H9 (cell line): ENCODE measurements around the gene CD79A. TPM values are rescaled to one million over a fixed set of nuclear protein-coding genes. Genes with fewer than 3 reads are reported as not detected.

ENCODE experiments used
- DNase-seq: peaks from one replicate; pipeline ENCODE4 v3.0.0-alpha.2; 2017
- H2AFZ ChIP-seq: one replicate; pipeline ENCODE4 v1.6.1; 2013; ENCODE audit warnings: mild to moderate bottlenecking, low read length, control low read depth, moderate library complexity
- H2AK5ac ChIP-seq: 2 replicates; pipeline ENCODE4 v1.6.1; 2013; ENCODE audit warnings: low read length, control low read depth, mixed read lengths; ENCODE audit not compliant: insufficient read length
- H2BK120ac ChIP-seq: one replicate; pipeline ENCODE4 v1.6.1; 2013; ENCODE audit warnings: low read depth, mild to moderate bottlenecking, low read length, control low read depth, inconsistent platforms; ENCODE audit not compliant: poor library complexity, severe bottlenecking
- H2BK12ac ChIP-seq: 2 replicates; pipeline ENCODE4 v1.6.1; 2013; ENCODE audit warnings: low read length, control low read depth, mixed read lengths, low read depth; ENCODE audit not compliant: insufficient read length
- H2BK15ac ChIP-seq: 2 replicates; pipeline ENCODE4 v1.6.1; 2013; ENCODE audit warnings: low read depth, low read length, control low read depth
- H2BK20ac ChIP-seq: one replicate; pipeline ENCODE4 v1.6.1; 2013; ENCODE audit warnings: low read depth, mild to moderate bottlenecking, low read length, control low read depth, inconsistent platforms; ENCODE audit not compliant: poor library complexity, severe bottlenecking
- H2BK5ac ChIP-seq: 2 replicates; pipeline ENCODE4 v1.6.1; 2013; ENCODE audit warnings: low read length, control low read depth, mixed read lengths; ENCODE audit not compliant: insufficient read length
- H3K14ac ChIP-seq: 2 replicates; pipeline ENCODE4 v1.6.1; 2013; ENCODE audit warnings: low read length, control low read depth; ENCODE audit not compliant: insufficient read depth
- H3K18ac ChIP-seq: 2 replicates; pipeline ENCODE4 v1.6.1; 2013; ENCODE audit warnings: low read depth, mild to moderate bottlenecking, mixed read lengths, low read length, control low read depth; ENCODE audit not compliant: insufficient read length
- H3K23ac ChIP-seq: 2 replicates; pipeline ENCODE4 v1.6.1; 2013; ENCODE audit warnings: low read length, control low read depth, mixed read lengths, low read depth; ENCODE audit not compliant: insufficient read length
- H3K23me2 ChIP-seq: 2 replicates; pipeline ENCODE4 v1.6.1; 2013; ENCODE audit warnings: low read depth, mild to moderate bottlenecking, mixed read lengths, low read length, control low read depth; ENCODE audit not compliant: insufficient read length, poor library complexity, severe bottlenecking
- H3K27ac ChIP-seq: 2 replicates; pipeline ENCODE4 v1.5.1; 2013; ENCODE audit warnings: low read length, control low read depth, mixed read lengths, low read depth; ENCODE audit not compliant: insufficient read length
- H3K27me3 ChIP-seq: 2 replicates; pipeline ENCODE4 v1.6.1; 2013; ENCODE audit warnings: low read length, control low read depth, inconsistent platforms; ENCODE audit not compliant: insufficient read depth
- H3K4ac ChIP-seq: 2 replicates; pipeline ENCODE4 v1.6.1; 2013; ENCODE audit warnings: low read depth, mild to moderate bottlenecking, control low read depth, inconsistent platforms, low read length, moderate library complexity
- H3K4me1 ChIP-seq: 2 replicates; pipeline ENCODE4 v1.6.1; 2013; ENCODE audit warnings: low read length, control low read depth, inconsistent platforms; ENCODE audit not compliant: insufficient read depth
- H3K4me2 ChIP-seq: 2 replicates; pipeline ENCODE4 v1.6.1; 2013; ENCODE audit warnings: low read length, control low read depth, mixed read lengths; ENCODE audit not compliant: insufficient read length, insufficient read depth
- H3K56ac ChIP-seq: 2 replicates; pipeline ENCODE4 v1.6.1; 2013; ENCODE audit warnings: low read depth, mild to moderate bottlenecking, mixed read lengths, low read length, control low read depth; ENCODE audit not compliant: insufficient read length
- H3K79me1 ChIP-seq: 2 replicates; pipeline ENCODE4 v1.6.1; 2013; ENCODE audit warnings: low read depth, mild to moderate bottlenecking, moderate library complexity, low read length, control low read depth, inconsistent platforms; ENCODE audit not compliant: insufficient read depth, poor library complexity, severe bottlenecking
- H3K79me2 ChIP-seq: 2 replicates; pipeline ENCODE4 v1.6.1; 2013; ENCODE audit warnings: low read length, control low read depth, inconsistent platforms; ENCODE audit not compliant: insufficient read depth
- H3K9ac ChIP-seq: 2 replicates; pipeline ENCODE4 v1.6.1; 2013; ENCODE audit warnings: low read length, control low read depth, mixed read lengths; ENCODE audit not compliant: insufficient read length; ENCODE audit errors: extremely low read depth
- H3K9me3 ChIP-seq: one replicate; pipeline ENCODE4 v1.6.1; 2013; ENCODE audit warnings: low read depth, low read length, inconsistent platforms; ENCODE audit not compliant: control insufficient read depth
- H3T11ph ChIP-seq: one replicate; pipeline ENCODE4 v1.6.1; 2013; ENCODE audit warnings: mild to moderate bottlenecking, low read length, control low read depth, inconsistent platforms
- H4K20me1 ChIP-seq: one replicate; pipeline ENCODE4 v1.6.1; 2013; ENCODE audit not compliant: control insufficient read depth, insufficient read length, insufficient read depth
- H4K5ac ChIP-seq: 2 replicates; pipeline ENCODE4 v1.6.1; 2013; ENCODE audit warnings: low read depth, mild to moderate bottlenecking, mixed read lengths, low read length, control low read depth; ENCODE audit not compliant: insufficient read length
- H4K8ac ChIP-seq: replicated peaks from 2 replicates; pipeline ENCODE4 v1.6.1; 2013; ENCODE audit warnings: low read length, control low read depth, mixed read lengths, low read depth; ENCODE audit not compliant: insufficient read length
- H4K91ac ChIP-seq: 2 replicates; pipeline ENCODE4 v1.6.1; 2013; ENCODE audit warnings: low read depth, mild to moderate bottlenecking, moderate library complexity, mixed read lengths, low read length, control low read depth; ENCODE audit not compliant: insufficient read length
- H3K27ac Mint-ChIP-seq, 3 experiments: 2 replicates in 2 of 3; 3 replicates in 1 of 3; pipeline ENCODE4 v1.8.0; 2020 to 2021; ENCODE audit warnings: mixed read lengths in 3 of 3, mild to moderate bottlenecking in 1 of 3, moderate library complexity in 1 of 3
- H3K27me3 Mint-ChIP-seq: 2 replicates; pipeline ENCODE4 v1.8.0; 2021; ENCODE audit warnings: low read depth, mild to moderate bottlenecking, moderate library complexity, mixed read lengths
- H3K36me3 Mint-ChIP-seq, 3 experiments: 2 replicates in 2 of 3; 3 replicates in 1 of 3; pipeline ENCODE4 v1.8.0; 2020 to 2021; ENCODE audit warnings: low read depth in 3 of 3, mixed read lengths in 3 of 3; ENCODE audit not compliant: insufficient read depth in 1 of 3
- H3K4me1 Mint-ChIP-seq, 2 experiments: 2 replicates each; pipeline ENCODE4 v1.8.0; 2020; ENCODE audit warnings: mixed read lengths in 2 of 2
- H3K4me3 Mint-ChIP-seq, 2 experiments: 2 replicates in 1 of 2; 3 replicates in 1 of 2; pipeline ENCODE4 v1.8.0; 2020 to 2021; ENCODE audit warnings: mild to moderate bottlenecking in 2 of 2, mixed read lengths in 2 of 2, moderate library complexity in 1 of 2
- H3K9me3 Mint-ChIP-seq, 2 experiments: 2 replicates in 1 of 2; 3 replicates in 1 of 2; pipeline ENCODE4 v1.8.0; 2020; ENCODE audit warnings: mild to moderate bottlenecking in 2 of 2, mixed read lengths in 2 of 2, moderate library complexity in 1 of 2
- WGBS: extraction: QIAGEN DNeasy Blood & Tissue Kit; methylation state at CpG from one replicate; pipeline ENCODE4 v1.1.7; 2013; ENCODE audit warnings: missing lambda C conversion rate, low lambda C conversion rate, mixed read lengths; ENCODE audit not compliant: insufficient read length; ENCODE audit errors: extremely low coverage; 5-methylcytosine and 5-hydroxymethylcytosine counted together
- total RNA-seq: library from RNA; stranded (reverse); gene quantifications from 2 replicates; pipeline ENCODE4 v1.2.1, GENCODE V29; 2021
- TF ChIP-seq, protein P1 (sequence below): fragments of 200-600 bp; sonication (generic); conservative IDR thresholded peaks from 3 replicates; pipeline ENCODE4 v1.8.0; 2021; ENCODE audit warnings: antibody characterized with exemption, mild to moderate bottlenecking

Gene CD79A
- total RNA-seq, 1 experiment from 2014 or later = 0.22 TPM

DNA sequence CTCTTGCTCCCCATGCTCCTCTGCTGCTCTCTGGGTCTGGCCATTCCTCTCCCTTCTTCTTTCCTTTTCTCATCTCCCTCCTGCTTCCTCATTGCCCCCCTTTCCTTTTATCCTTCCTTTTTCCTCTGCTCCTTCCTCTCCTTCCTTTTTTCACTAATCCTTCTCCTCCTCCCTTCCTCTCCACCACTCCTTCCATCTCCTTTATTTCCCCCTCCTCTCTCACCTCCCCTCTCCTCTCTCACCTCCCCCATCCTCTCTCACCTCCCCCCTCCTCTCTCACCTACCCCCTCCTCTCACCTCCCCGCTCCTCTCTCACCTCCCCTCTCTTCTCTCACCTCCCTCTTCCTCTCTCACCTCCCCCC lies 19.5 kb downstream of the CD79A start:
- H3K9me3 Mint-ChIP-seq = no peaks in the 10 kb centered on the region
- H3K36me3 Mint-ChIP-seq = peaks cover 11 to 38% (median 37%) of the 10 kb centered on the region in 3 experiments; a peak in 6 of 7 replicates
- H3K27me3 Mint-ChIP-seq = no peaks in the 10 kb centered on the region; the same call in 1 of the 2 replicates
- Histone ChIP-seq H2BK20ac (no peak overlapping the region), H2BK5ac (no peak overlapping the region), H2AFZ (no peak overlapping the region), H2BK15ac (no peak overlapping the region), H4K8ac (no peak overlapping the region), H2BK12ac (no peak overlapping the region), H4K20me1 (no peaks in the 10 kb centered on the region), H2BK120ac (no peak overlapping the region), H3K9me3 (no peaks in the 10 kb centered on the region), H3K14ac (no peak overlapping the region), H3K79me1 (no peaks in the 10 kb centered on the region), H3K4me1 (no peaks in the 10 kb centered on the region; the same call in 1 of the 2 replicates), H3K27ac (no peak overlapping the region), H3K23me2 (no peaks in the 10 kb centered on the region), H3K4ac (no peak overlapping the region), H3K4me2 (no peak overlapping the region), H3K18ac (no peak overlapping the region), H3K27me3 (no peaks in the 10 kb centered on the region), H3K56ac (no peak overlapping the region), H4K5ac (no peak overlapping the region), H3K79me2 (no peaks in the 10 kb centered on the region), H2AK5ac (no peak overlapping the region), H4K91ac (no peak overlapping the region), H3T11ph (no peak overlapping the region), H3K9ac (no peak overlapping the region), H3K23ac (no peak overlapping the region)
- no peak overlapping the region for H3K27ac Mint-ChIP-seq
- no peak for DNase-seq
- no peak overlapping the region for H3K4me3 Mint-ChIP-seq
- no CpG with 5 or more reads among the region's 1 CpG for WGBS
- TF ChIP-seq, protein P1, sequence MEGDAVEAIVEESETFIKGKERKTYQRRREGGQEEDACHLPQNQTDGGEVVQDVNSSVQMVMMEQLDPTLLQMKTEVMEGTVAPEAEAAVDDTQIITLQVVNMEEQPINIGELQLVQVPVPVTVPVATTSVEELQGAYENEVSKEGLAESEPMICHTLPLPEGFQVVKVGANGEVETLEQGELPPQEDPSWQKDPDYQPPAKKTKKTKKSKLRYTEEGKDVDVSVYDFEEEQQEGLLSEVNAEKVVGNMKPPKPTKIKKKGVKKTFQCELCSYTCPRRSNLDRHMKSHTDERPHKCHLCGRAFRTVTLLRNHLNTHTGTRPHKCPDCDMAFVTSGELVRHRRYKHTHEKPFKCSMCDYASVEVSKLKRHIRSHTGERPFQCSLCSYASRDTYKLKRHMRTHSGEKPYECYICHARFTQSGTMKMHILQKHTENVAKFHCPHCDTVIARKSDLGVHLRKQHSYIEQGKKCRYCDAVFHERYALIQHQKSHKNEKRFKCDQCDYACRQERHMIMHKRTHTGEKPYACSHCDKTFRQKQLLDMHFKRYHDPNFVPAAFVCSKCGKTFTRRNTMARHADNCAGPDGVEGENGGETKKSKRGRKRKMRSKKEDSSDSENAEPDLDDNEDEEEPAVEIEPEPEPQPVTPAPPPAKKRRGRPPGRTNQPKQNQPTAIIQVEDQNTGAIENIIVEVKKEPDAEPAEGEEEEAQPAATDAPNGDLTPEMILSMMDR = no peak
- H3K4me1 Mint-ChIP-seq = peaks cover 0 to 32% of the 10 kb centered on the region in 2 experiments; a peak in 2 of 4 replicates
